Parathyroid adenoma (tissue), 2 donors: ENCODE measurements around the gene REG1B.

Source experiments
- H2AFZ ChIP-seq: fragments of 300-600 bp; sonication (generic); one replicate; pipeline ENCODE4 v1.7.0; 2017; ENCODE audit warnings: antibody characterized with exemption, mild to moderate bottlenecking
- H3K27ac ChIP-seq: fragments of 300-600 bp; sonication (generic); one replicate; pipeline ENCODE4 v1.7.0; 2017
- H3K27me3 ChIP-seq: fragments of 300-600 bp; sonication (generic); one replicate; pipeline ENCODE4 v1.7.0; 2017; ENCODE audit warnings: low read length; ENCODE audit not compliant: control insufficient read depth, insufficient read depth
- H3K36me3 ChIP-seq: fragments of 300-600 bp; sonication (generic); one replicate; pipeline ENCODE4 v1.7.0; 2017; ENCODE audit warnings: low read length; ENCODE audit not compliant: control insufficient read depth, insufficient read depth
- H3K4me1 ChIP-seq: fragments of 300-600 bp; sonication (generic); one replicate; pipeline ENCODE4 v1.7.0; 2017; ENCODE audit warnings: control low read depth
- H3K4me2 ChIP-seq: fragments of 300-600 bp; sonication (generic); one replicate; pipeline ENCODE4 v1.7.0; 2017; ENCODE audit warnings: low read length
- H3K4me3 ChIP-seq: fragments of 300-600 bp; sonication (generic); one replicate; pipeline ENCODE4 v1.7.0; 2017; ENCODE audit warnings: low read depth, low read length
- H3K79me2 ChIP-seq: fragments of 300-600 bp; sonication (generic); one replicate; pipeline ENCODE4 v1.7.0; 2017; ENCODE audit warnings: control low read depth
- H3K9ac ChIP-seq: fragments of 300-600 bp; sonication (generic); one replicate; pipeline ENCODE4 v1.7.0; 2017; ENCODE audit warnings: mild to moderate bottlenecking
- H3K9me3 ChIP-seq: fragments of 300-600 bp; sonication (generic); one replicate; pipeline ENCODE4 v1.7.0; 2017; ENCODE audit warnings: low read length; ENCODE audit not compliant: control insufficient read depth
- TF ChIP-seq, protein P1 (sequence below): fragments of 300-600 bp; sonication (generic); IDR thresholded peaks from one replicate; pipeline ENCODE4 v1.7.0; 2017; ENCODE audit warnings: antibody characterized with exemption, mild to moderate bottlenecking
- donor health status: primary hyperparathyroidism.

REG1B gene

GRCh38 chr2:79116997-79117928 is 29.5 kb upstream of the REG1B start:
- Histone ChIP-seq H3K9ac (no peak overlapping the region), H3K36me3 (no peaks in the 10 kb centered on the region), H3K27ac (no peak overlapping the region), H3K4me1 (no peaks in the 10 kb centered on the region), H2AFZ (no peak overlapping the region), H3K4me3 (no peak overlapping the region), H3K9me3 (no peaks in the 10 kb centered on the region), H3K27me3 (no peaks in the 10 kb centered on the region), H3K79me2 (no peaks in the 10 kb centered on the region), H3K4me2 (no peak overlapping the region)
- TF ChIP-seq, protein P1, sequence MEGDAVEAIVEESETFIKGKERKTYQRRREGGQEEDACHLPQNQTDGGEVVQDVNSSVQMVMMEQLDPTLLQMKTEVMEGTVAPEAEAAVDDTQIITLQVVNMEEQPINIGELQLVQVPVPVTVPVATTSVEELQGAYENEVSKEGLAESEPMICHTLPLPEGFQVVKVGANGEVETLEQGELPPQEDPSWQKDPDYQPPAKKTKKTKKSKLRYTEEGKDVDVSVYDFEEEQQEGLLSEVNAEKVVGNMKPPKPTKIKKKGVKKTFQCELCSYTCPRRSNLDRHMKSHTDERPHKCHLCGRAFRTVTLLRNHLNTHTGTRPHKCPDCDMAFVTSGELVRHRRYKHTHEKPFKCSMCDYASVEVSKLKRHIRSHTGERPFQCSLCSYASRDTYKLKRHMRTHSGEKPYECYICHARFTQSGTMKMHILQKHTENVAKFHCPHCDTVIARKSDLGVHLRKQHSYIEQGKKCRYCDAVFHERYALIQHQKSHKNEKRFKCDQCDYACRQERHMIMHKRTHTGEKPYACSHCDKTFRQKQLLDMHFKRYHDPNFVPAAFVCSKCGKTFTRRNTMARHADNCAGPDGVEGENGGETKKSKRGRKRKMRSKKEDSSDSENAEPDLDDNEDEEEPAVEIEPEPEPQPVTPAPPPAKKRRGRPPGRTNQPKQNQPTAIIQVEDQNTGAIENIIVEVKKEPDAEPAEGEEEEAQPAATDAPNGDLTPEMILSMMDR = no peak

DNA sequence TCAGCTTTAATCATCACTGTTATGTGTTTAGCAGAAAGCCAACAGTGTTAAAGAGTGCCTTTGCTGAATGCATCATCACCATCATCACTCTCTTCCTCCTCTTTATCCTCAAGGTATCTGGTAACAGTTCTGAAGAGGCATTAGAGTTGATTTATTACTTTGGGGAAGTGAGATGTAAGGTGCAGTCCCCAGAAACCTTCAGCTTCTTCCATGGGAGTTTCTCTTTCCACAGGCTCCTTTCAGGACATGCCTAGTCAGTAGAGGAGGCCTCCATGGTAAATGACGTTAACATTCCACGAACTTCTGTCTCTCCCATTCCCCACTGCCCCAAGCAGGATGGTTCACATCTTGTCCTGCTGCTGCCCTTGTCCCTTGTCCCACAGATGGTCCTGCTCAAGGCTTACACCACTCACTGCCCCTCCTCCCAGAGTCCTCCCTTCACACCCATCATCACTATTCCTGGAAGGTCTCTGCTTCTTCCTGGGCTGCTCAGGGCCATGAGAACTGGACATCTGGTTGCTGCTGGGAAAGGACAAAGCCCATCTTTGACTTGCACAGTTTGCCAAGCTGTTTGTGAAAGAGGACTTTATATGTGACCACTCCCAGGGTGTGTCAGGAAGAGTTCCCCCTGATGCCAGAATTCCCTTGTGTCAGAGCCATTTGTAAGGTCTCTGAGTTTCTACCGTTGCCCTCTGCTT is 27.2 kb upstream of the REG1B start:
- Histone ChIP-seq H3K9ac (no peak overlapping the region), H3K27ac (no peak overlapping the region)

DNA sequence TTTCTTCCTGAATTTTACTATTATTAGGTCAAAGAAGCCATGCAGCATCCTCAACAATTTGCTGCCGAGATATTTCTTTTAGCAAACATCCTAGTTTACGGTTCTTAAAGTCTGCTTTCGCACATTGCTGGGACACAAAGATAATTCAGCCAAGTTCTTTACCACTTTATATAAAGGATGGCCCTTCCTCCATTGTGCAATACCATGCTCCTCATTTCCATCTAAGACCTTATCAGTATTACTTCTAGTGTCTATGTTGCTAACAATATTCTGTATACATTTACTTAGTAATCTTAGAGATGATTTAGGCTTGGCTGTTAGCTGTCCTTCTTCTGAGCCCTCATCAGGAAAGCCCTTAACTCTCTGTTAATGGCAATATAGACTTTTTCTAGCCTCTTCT is 24.5 kb upstream of the REG1B start:
- TF ChIP-seq, protein P1 = no peak
- Histone ChIP-seq H3K79me2 (no peaks in the 10 kb centered on the region), H3K4me3 (no peak overlapping the region), H3K4me2 (no peak overlapping the region), H3K4me1 (no peaks in the 10 kb centered on the region), H3K36me3 (no peaks in the 10 kb centered on the region), H2AFZ (no peak overlapping the region), H3K9ac (no peak overlapping the region), H3K27ac (no peak overlapping the region), H3K27me3 (no peaks in the 10 kb centered on the region), H3K9me3 (no peaks in the 10 kb centered on the region)

More for the DNA sequence above, 27.2 kb upstream of the REG1B start:
- Histone ChIP-seq H3K4me2 (no peak overlapping the region), H3K79me2 (no peaks in the 10 kb centered on the region), H2AFZ (no peak overlapping the region), H3K4me1 (no peaks in the 10 kb centered on the region), H3K4me3 (no peak overlapping the region), H3K9me3 (no peaks in the 10 kb centered on the region), H3K27me3 (no peaks in the 10 kb centered on the region), H3K36me3 (no peaks in the 10 kb centered on the region)
- TF ChIP-seq, protein P1 = no peak

GRCh38 chr2:79105259-79105658 is 17.5 kb upstream of the REG1B start:
- TF ChIP-seq, protein P1 = no peak
- no peaks in the 10 kb centered on the region for H3K9me3 ChIP-seq
- H3K4me3 ChIP-seq = no peak overlapping the region
- no peak overlapping the region for H3K4me2 ChIP-seq
- no peaks in the 10 kb centered on the region for H3K4me1 ChIP-seq
- no peak overlapping the region for H2AFZ ChIP-seq
- no peak overlapping the region for H3K27ac ChIP-seq
- H3K79me2 ChIP-seq = no peaks in the 10 kb centered on the region
- no peak overlapping the region for H3K9ac ChIP-seq
- no peaks in the 10 kb centered on the region for H3K36me3 ChIP-seq
- H3K27me3 ChIP-seq = no peaks in the 10 kb centered on the region
